H9 (cell line): ENCODE measurements around the gene ZNF318. TPM values are rescaled to one million over a fixed set of nuclear protein-coding genes. Genes with fewer than 3 reads are reported as not detected.

ENCODE experiments used
- DNase-seq: peaks from one replicate; pipeline ENCODE4 v3.0.0-alpha.2; 2017
- H2AFZ ChIP-seq: one replicate; pipeline ENCODE4 v1.6.1; 2013; ENCODE audit warnings: mild to moderate bottlenecking, low read length, control low read depth, moderate library complexity
- H2AK5ac ChIP-seq: 2 replicates; pipeline ENCODE4 v1.6.1; 2013; ENCODE audit warnings: low read length, control low read depth, mixed read lengths; ENCODE audit not compliant: insufficient read length
- H2BK120ac ChIP-seq: one replicate; pipeline ENCODE4 v1.6.1; 2013; ENCODE audit warnings: low read depth, mild to moderate bottlenecking, low read length, control low read depth, inconsistent platforms; ENCODE audit not compliant: poor library complexity, severe bottlenecking
- H2BK12ac ChIP-seq: 2 replicates; pipeline ENCODE4 v1.6.1; 2013; ENCODE audit warnings: low read length, control low read depth, mixed read lengths, low read depth; ENCODE audit not compliant: insufficient read length
- H2BK15ac ChIP-seq: 2 replicates; pipeline ENCODE4 v1.6.1; 2013; ENCODE audit warnings: low read depth, low read length, control low read depth
- H2BK20ac ChIP-seq: one replicate; pipeline ENCODE4 v1.6.1; 2013; ENCODE audit warnings: low read depth, mild to moderate bottlenecking, low read length, control low read depth, inconsistent platforms; ENCODE audit not compliant: poor library complexity, severe bottlenecking
- H2BK5ac ChIP-seq: 2 replicates; pipeline ENCODE4 v1.6.1; 2013; ENCODE audit warnings: low read length, control low read depth, mixed read lengths; ENCODE audit not compliant: insufficient read length
- H3K14ac ChIP-seq: 2 replicates; pipeline ENCODE4 v1.6.1; 2013; ENCODE audit warnings: low read length, control low read depth; ENCODE audit not compliant: insufficient read depth
- H3K18ac ChIP-seq: 2 replicates; pipeline ENCODE4 v1.6.1; 2013; ENCODE audit warnings: low read depth, mild to moderate bottlenecking, mixed read lengths, low read length, control low read depth; ENCODE audit not compliant: insufficient read length
- H3K23ac ChIP-seq: 2 replicates; pipeline ENCODE4 v1.6.1; 2013; ENCODE audit warnings: low read length, control low read depth, mixed read lengths, low read depth; ENCODE audit not compliant: insufficient read length
- H3K23me2 ChIP-seq: 2 replicates; pipeline ENCODE4 v1.6.1; 2013; ENCODE audit warnings: low read depth, mild to moderate bottlenecking, mixed read lengths, low read length, control low read depth; ENCODE audit not compliant: insufficient read length, poor library complexity, severe bottlenecking
- H3K27ac ChIP-seq: 2 replicates; pipeline ENCODE4 v1.5.1; 2013; ENCODE audit warnings: low read length, control low read depth, mixed read lengths, low read depth; ENCODE audit not compliant: insufficient read length
- H3K27me3 ChIP-seq: 2 replicates; pipeline ENCODE4 v1.6.1; 2013; ENCODE audit warnings: low read length, control low read depth, inconsistent platforms; ENCODE audit not compliant: insufficient read depth
- H3K4ac ChIP-seq: 2 replicates; pipeline ENCODE4 v1.6.1; 2013; ENCODE audit warnings: low read depth, mild to moderate bottlenecking, control low read depth, inconsistent platforms, low read length, moderate library complexity
- H3K4me1 ChIP-seq: 2 replicates; pipeline ENCODE4 v1.6.1; 2013; ENCODE audit warnings: low read length, control low read depth, inconsistent platforms; ENCODE audit not compliant: insufficient read depth
- H3K4me2 ChIP-seq: 2 replicates; pipeline ENCODE4 v1.6.1; 2013; ENCODE audit warnings: low read length, control low read depth, mixed read lengths; ENCODE audit not compliant: insufficient read length, insufficient read depth
- H3K56ac ChIP-seq: 2 replicates; pipeline ENCODE4 v1.6.1; 2013; ENCODE audit warnings: low read depth, mild to moderate bottlenecking, mixed read lengths, low read length, control low read depth; ENCODE audit not compliant: insufficient read length
- H3K79me1 ChIP-seq: 2 replicates; pipeline ENCODE4 v1.6.1; 2013; ENCODE audit warnings: low read depth, mild to moderate bottlenecking, moderate library complexity, low read length, control low read depth, inconsistent platforms; ENCODE audit not compliant: insufficient read depth, poor library complexity, severe bottlenecking
- H3K79me2 ChIP-seq: 2 replicates; pipeline ENCODE4 v1.6.1; 2013; ENCODE audit warnings: low read length, control low read depth, inconsistent platforms; ENCODE audit not compliant: insufficient read depth
- H3K9ac ChIP-seq: 2 replicates; pipeline ENCODE4 v1.6.1; 2013; ENCODE audit warnings: low read length, control low read depth, mixed read lengths; ENCODE audit not compliant: insufficient read length; ENCODE audit errors: extremely low read depth
- H3K9me3 ChIP-seq: one replicate; pipeline ENCODE4 v1.6.1; 2013; ENCODE audit warnings: low read depth, low read length, inconsistent platforms; ENCODE audit not compliant: control insufficient read depth
- H3T11ph ChIP-seq: one replicate; pipeline ENCODE4 v1.6.1; 2013; ENCODE audit warnings: mild to moderate bottlenecking, low read length, control low read depth, inconsistent platforms
- H4K20me1 ChIP-seq: one replicate; pipeline ENCODE4 v1.6.1; 2013; ENCODE audit not compliant: control insufficient read depth, insufficient read length, insufficient read depth
- H4K5ac ChIP-seq: 2 replicates; pipeline ENCODE4 v1.6.1; 2013; ENCODE audit warnings: low read depth, mild to moderate bottlenecking, mixed read lengths, low read length, control low read depth; ENCODE audit not compliant: insufficient read length
- H4K8ac ChIP-seq: replicated peaks from 2 replicates; pipeline ENCODE4 v1.6.1; 2013; ENCODE audit warnings: low read length, control low read depth, mixed read lengths, low read depth; ENCODE audit not compliant: insufficient read length
- H4K91ac ChIP-seq: 2 replicates; pipeline ENCODE4 v1.6.1; 2013; ENCODE audit warnings: low read depth, mild to moderate bottlenecking, moderate library complexity, mixed read lengths, low read length, control low read depth; ENCODE audit not compliant: insufficient read length
- H3K27ac Mint-ChIP-seq, 3 experiments: 2 replicates in 2 of 3; 3 replicates in 1 of 3; pipeline ENCODE4 v1.8.0; 2020 to 2021; ENCODE audit warnings: mixed read lengths in 3 of 3, mild to moderate bottlenecking in 1 of 3, moderate library complexity in 1 of 3
- H3K27me3 Mint-ChIP-seq: 2 replicates; pipeline ENCODE4 v1.8.0; 2021; ENCODE audit warnings: low read depth, mild to moderate bottlenecking, moderate library complexity, mixed read lengths
- H3K36me3 Mint-ChIP-seq, 3 experiments: 2 replicates in 2 of 3; 3 replicates in 1 of 3; pipeline ENCODE4 v1.8.0; 2020 to 2021; ENCODE audit warnings: low read depth in 3 of 3, mixed read lengths in 3 of 3; ENCODE audit not compliant: insufficient read depth in 1 of 3
- H3K4me1 Mint-ChIP-seq, 2 experiments: 2 replicates each; pipeline ENCODE4 v1.8.0; 2020; ENCODE audit warnings: mixed read lengths in 2 of 2
- H3K4me3 Mint-ChIP-seq, 2 experiments: 2 replicates in 1 of 2; 3 replicates in 1 of 2; pipeline ENCODE4 v1.8.0; 2020 to 2021; ENCODE audit warnings: mild to moderate bottlenecking in 2 of 2, mixed read lengths in 2 of 2, moderate library complexity in 1 of 2
- H3K9me3 Mint-ChIP-seq, 2 experiments: 2 replicates in 1 of 2; 3 replicates in 1 of 2; pipeline ENCODE4 v1.8.0; 2020; ENCODE audit warnings: mild to moderate bottlenecking in 2 of 2, mixed read lengths in 2 of 2, moderate library complexity in 1 of 2
- CTCF ChIP-seq: fragments of 200-600 bp; sonication (generic); conservative IDR thresholded peaks from 3 replicates; pipeline ENCODE4 v1.8.0; 2021; ENCODE audit warnings: antibody characterized with exemption, mild to moderate bottlenecking
- WGBS: extraction: QIAGEN DNeasy Blood & Tissue Kit; methylation state at CpG from one replicate; pipeline ENCODE4 v1.1.7; 2013; ENCODE audit warnings: missing lambda C conversion rate, low lambda C conversion rate, mixed read lengths; ENCODE audit not compliant: insufficient read length; ENCODE audit errors: extremely low coverage; 5-methylcytosine and 5-hydroxymethylcytosine counted together
- total RNA-seq: library from RNA; stranded (reverse); gene quantifications from 2 replicates; pipeline ENCODE4 v1.2.1, GENCODE V29; 2021

Gene ZNF318
- total RNA-seq, 1 experiment from 2014 or later = 16.3 TPM

- Histone ChIP-seq H3K4me1 (peaks cover 2% of the 10 kb centered on the region; the same call in 1 of the 2 replicates), H3K14ac (no peak overlapping the region), H3K27me3 (no peaks in the 10 kb centered on the region), H2BK5ac (no peak overlapping the region), H3K56ac (no peak overlapping the region), H3K9ac (no peak overlapping the region), H3K4ac (no peak overlapping the region), H3K23me2 (no peaks in the 10 kb centered on the region), H4K5ac (no peak overlapping the region), H3K79me2 (no peaks in the 10 kb centered on the region), H2BK12ac (no peak overlapping the region), H3K23ac (no peak overlapping the region), H2AFZ (no peak overlapping the region), H2AK5ac (no peak overlapping the region), H3K79me1 (no peaks in the 10 kb centered on the region), H3T11ph (no peak overlapping the region), H2BK20ac (no peak overlapping the region), H3K9me3 (no peaks in the 10 kb centered on the region), H2BK15ac (no peak overlapping the region), H3K27ac (no peak overlapping the region), H4K8ac (no peak overlapping the region), H3K4me2 (no peak overlapping the region), H2BK120ac (no peak overlapping the region), H4K20me1 (no peaks in the 10 kb centered on the region), H4K91ac (no peak overlapping the region), H3K18ac (no peak overlapping the region)
- Mint-ChIP-seq H3K27ac (no peak overlapping the region), H3K27me3 (peaks cover 6% of the 10 kb centered on the region), H3K4me3 (no peak overlapping the region), H3K36me3 (no peaks in the 10 kb centered on the region), H3K4me1 (peaks cover 18 to 35% of the 10 kb centered on the region in 2 experiments), H3K9me3 (no peaks in the 10 kb centered on the region)
- DNase-seq = no peak
- WGBS = no CpG with 5 or more reads among the region's 4 CpGs
- TF ChIP-seq CTCF = no peak
These were observed 25.5 kb upstream of the ZNF318 start for GRCh38 chr6:43394982-43395381.
